H1 (cell line): ENCODE data around the gene GGA1. TPM values are rescaled to one million over a fixed set of nuclear protein-coding genes. Genes with fewer than 3 reads are reported as not detected.

ENCODE experiments used
- ASH2L ChIP-seq: fragments of 200-600, 300-600 bp; sonication (generic); IDR thresholded peaks from one replicate; pipeline ENCODE4 v1.7.1; 2017; ENCODE audit warnings: low read length
- CREB1 ChIP-seq: IDR thresholded peaks from 2 replicates; pipeline ENCODE4 v1.6.1; 2012; ENCODE audit warnings: inconsistent platforms
- FOSL1 ChIP-seq: IDR thresholded peaks from 2 replicates; pipeline ENCODE4 v1.6.1; 2011; ENCODE audit warnings: mild to moderate bottlenecking, low read depth, low read length, moderate library complexity; ENCODE audit not compliant: insufficient read depth
- GTF2F1 ChIP-seq: IDR thresholded peaks from 2 replicates; pipeline ENCODE4 v1.6.1; 2012; ENCODE audit warnings: low read depth, low read length, improper control_type of control experiment, borderline replicate concordance
- JUN ChIP-seq: IDR thresholded peaks from 2 replicates; pipeline ENCODE4 v1.6.1; 2011; ENCODE audit warnings: low read depth, mild to moderate bottlenecking, improper control_type of control experiment, low read length
- KDM5A ChIP-seq: fragments of 200-600 bp; IDR thresholded peaks from 2 replicates; pipeline ENCODE4 v1.7.1; 2012; ENCODE audit warnings: mild to moderate bottlenecking, low read length, inconsistent platforms, mixed read lengths
- NANOG ChIP-seq: IDR thresholded peaks from 2 replicates; pipeline ENCODE4 v1.6.1; 2011; ENCODE audit warnings: low read length, low read depth, mild to moderate bottlenecking, inconsistent platforms; ENCODE audit not compliant: insufficient read depth, poor library complexity, severe bottlenecking
- NRF1 ChIP-seq: IDR thresholded peaks from 2 replicates; pipeline ENCODE4 v1.6.1; 2011; ENCODE audit warnings: mild to moderate bottlenecking, low read depth, low read length, improper control_type of control experiment
- POLR2A ChIP-seq, 2 experiments: IDR thresholded peaks; 1 replicate in 1 of 2; 2 replicates in 1 of 2; pipeline ENCODE4 v1.6.1; 2011; ENCODE audit warnings: low read depth in 2 of 2, low read length in 2 of 2, mild to moderate bottlenecking in 2 of 2; ENCODE audit errors: control extremely low read depth in 1 of 2
- RBBP5 ChIP-seq: IDR thresholded peaks from 2 replicates; pipeline ENCODE4 v1.7.1; 2012; ENCODE audit warnings: low read depth, mild to moderate bottlenecking, inconsistent platforms, low read length, moderate library complexity, borderline replicate concordance
- RFX5 ChIP-seq: IDR thresholded peaks from 2 replicates; pipeline ENCODE4 v1.6.1; 2011; ENCODE audit warnings: low read depth, low read length, improper control_type of control experiment, borderline replicate concordance
- TAF1 ChIP-seq: IDR thresholded peaks from 2 replicates; pipeline ENCODE4 v1.6.1; 2011; ENCODE audit warnings: mild to moderate bottlenecking, low read depth, low read length
- TCF12 ChIP-seq: IDR thresholded peaks from 2 replicates; pipeline ENCODE4 v1.6.1; 2011; ENCODE audit warnings: low read depth, mild to moderate bottlenecking, low read length
- polyA plus RNA-seq, 7 experiments: library from polyadenylated mRNA; depleted of rRNA in 3 of 7; stranded (reverse) in 5 of 7; unstranded in 2 of 7; fragments of >200 nt in 5 of 7; fragments of 200-250 nt in 2 of 7; gene quantifications; 1 replicate in 5 of 7; 2 replicates in 1 of 7; 4 replicates in 1 of 7; pipeline versions ENCODE4 v1.2.1 to v1.2.3, GENCODE V29; 2011 to 2013; ENCODE audit warnings: missing spikeins in 2 of 7, mixed read lengths in 2 of 7
- total RNA-seq: library from RNA; stranded (reverse); fragmentation: NEBNext Ultra II Directional; extraction: Animal tissue kit (Norgen Biotek cat#: 25700); gene quantifications from 2 replicates; pipeline ENCODE4 v1.2.1, GENCODE V29; 2021
- TF ChIP-seq, protein P1 (sequence below): IDR thresholded peaks from 2 replicates; pipeline ENCODE4 v1.6.1; 2012; ENCODE audit warnings: low read length, inconsistent platforms

Gene GGA1
- total and polyA plus RNA-seq, 2 of the 8 experiments (the other 6 are each of a cell fraction or from before 2014, with no cell fraction given) = 49.3 to 57.2 TPM

DNA sequence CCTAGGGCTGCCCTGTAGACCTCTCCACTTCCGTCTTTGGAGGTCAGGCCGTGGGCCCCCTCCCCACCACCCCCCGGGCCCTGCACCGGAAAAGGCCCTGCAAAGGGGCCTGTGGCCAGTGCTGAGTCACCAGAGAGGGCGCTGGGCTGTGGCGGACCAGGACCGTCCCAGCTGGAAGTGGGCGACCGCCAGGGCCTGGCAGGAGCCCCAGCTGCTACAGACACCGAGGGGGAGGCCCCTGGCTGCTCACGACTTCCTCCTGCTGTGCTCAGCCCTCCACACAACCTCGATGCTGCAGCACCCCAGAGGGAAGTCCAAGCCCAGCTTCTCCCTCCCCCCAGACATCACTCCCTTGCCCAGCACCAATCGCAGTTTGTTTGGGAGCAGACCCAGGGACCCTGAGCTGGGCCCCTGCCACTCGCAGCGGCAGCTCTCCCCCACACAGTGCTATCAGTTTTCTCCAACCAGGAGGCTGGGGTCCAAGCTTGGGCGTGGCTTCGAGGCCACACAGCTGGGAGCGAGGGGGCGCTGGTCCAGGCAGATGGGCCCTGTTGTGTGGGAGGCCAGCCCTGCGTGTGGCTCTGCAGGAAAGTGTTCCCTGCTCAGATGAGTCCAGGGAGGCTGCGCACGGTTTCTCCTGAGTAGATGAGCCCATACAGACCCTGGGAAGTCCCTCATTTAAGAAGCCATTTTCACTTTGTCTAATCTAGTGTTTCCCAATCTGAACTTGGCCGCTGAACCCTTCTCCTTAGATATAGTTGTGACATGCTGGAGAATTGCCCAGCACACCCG, 25.2 kb downstream of the GGA1 start (continued):
- TF ChIP-seq, protein P1, sequence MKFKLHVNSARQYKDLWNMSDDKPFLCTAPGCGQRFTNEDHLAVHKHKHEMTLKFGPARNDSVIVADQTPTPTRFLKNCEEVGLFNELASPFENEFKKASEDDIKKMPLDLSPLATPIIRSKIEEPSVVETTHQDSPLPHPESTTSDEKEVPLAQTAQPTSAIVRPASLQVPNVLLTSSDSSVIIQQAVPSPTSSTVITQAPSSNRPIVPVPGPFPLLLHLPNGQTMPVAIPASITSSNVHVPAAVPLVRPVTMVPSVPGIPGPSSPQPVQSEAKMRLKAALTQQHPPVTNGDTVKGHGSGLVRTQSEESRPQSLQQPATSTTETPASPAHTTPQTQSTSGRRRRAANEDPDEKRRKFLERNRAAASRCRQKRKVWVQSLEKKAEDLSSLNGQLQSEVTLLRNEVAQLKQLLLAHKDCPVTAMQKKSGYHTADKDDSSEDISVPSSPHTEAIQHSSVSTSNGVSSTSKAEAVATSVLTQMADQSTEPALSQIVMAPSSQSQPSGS = 0 out of 2 replicates have a peak, but pooled peaks have one; percentile 21
- TF ChIP-seq NRF1 = no peak
- no peak; the same call in 1 of the 2 replicates for TF ChIP-seq RBBP5
- TF ChIP-seq RFX5 = no peak
- TF ChIP-seq NANOG = no peak
- peak; percentile 6; the same call in 1 of the 2 replicates for TF ChIP-seq GTF2F1
- no peak for TF ChIP-seq KDM5A
- no peak for TF ChIP-seq TCF12
- peak; percentile 12; the same call in 1 of the 2 replicates for TF ChIP-seq CREB1
- no peak for TF ChIP-seq FOSL1
- peak; percentile 31 for TF ChIP-seq ASH2L
- peak; percentile 24; the same call in 1 of the 2 replicates for TF ChIP-seq TAF1
- TF ChIP-seq POLR2A (IDR thresholded peaks at IDR 0.05; ENCODE audit: control extremely low read depth in 1 of 2, low read depth in 2 of 2, low read length in 2 of 2) = peak in 1 of 2 experiments; percentile 48; a peak in 2 of 3 replicates
- TF ChIP-seq JUN = no peak
